Neural progenitor cell (in vitro differentiated cells): ENCODE data around the gene BCL10.

ENCODE experiments used
- CTCF ChIP-seq: fragments of 200-600 bp; sonication (generic); IDR thresholded peaks from 2 replicates; pipeline ENCODE4 v1.5.1; 2017; ENCODE audit warnings: antibody characterized with exemption, mild to moderate bottlenecking
- EZH2 ChIP-seq: fragments of 200-600 bp; sonication (generic); IDR thresholded peaks from 2 replicates; pipeline ENCODE4 v1.6.1; 2017; ENCODE audit warnings: antibody characterized with exemption, mild to moderate bottlenecking, moderate library complexity

- TF ChIP-seq CTCF (no peak), EZH2 (no peak)
Measured at GRCh38 chr1:85325920-85326319, 49.5 kb upstream of the BCL10 start.
